Glutamatergic neuron (in vitro differentiated cells): ENCODE data around the gene TLL2. TPM values are rescaled to one million over a fixed set of nuclear protein-coding genes. Genes with fewer than 3 reads are reported as not detected.

Experiments
- DNase-seq: peaks from one replicate; pipeline ENCODE4 v3.0.0; 2022
- H3K27ac Mint-ChIP-seq: one replicate; pipeline ENCODE4 v1.8.0; 2020; ENCODE audit warnings: mild to moderate bottlenecking, mixed read lengths, inconsistent platforms; ENCODE audit not compliant: unreplicated experiment
- H3K27me3 Mint-ChIP-seq: one replicate; pipeline ENCODE4 v1.8.0; 2020; ENCODE audit warnings: mild to moderate bottlenecking, moderate library complexity, mixed read lengths, inconsistent platforms; ENCODE audit not compliant: unreplicated experiment
- H3K36me3 Mint-ChIP-seq: one replicate; pipeline ENCODE4 v1.8.0; 2020; ENCODE audit warnings: mild to moderate bottlenecking, mixed read lengths, inconsistent platforms; ENCODE audit not compliant: unreplicated experiment
- H3K4me1 Mint-ChIP-seq: one replicate; pipeline ENCODE4 v1.8.0; 2020; ENCODE audit warnings: mild to moderate bottlenecking, low read depth, mixed read lengths, inconsistent platforms; ENCODE audit not compliant: unreplicated experiment
- H3K4me3 Mint-ChIP-seq: one replicate; pipeline ENCODE4 v1.8.0; 2020; ENCODE audit warnings: mild to moderate bottlenecking, mixed read lengths, inconsistent platforms; ENCODE audit not compliant: unreplicated experiment
- H3K9me3 Mint-ChIP-seq: one replicate; pipeline ENCODE4 v1.8.0; 2020; ENCODE audit warnings: mild to moderate bottlenecking, moderate library complexity, mixed read lengths, inconsistent platforms; ENCODE audit not compliant: unreplicated experiment
- total RNA-seq: library from RNA; stranded (reverse); fragmentation: NEBNext Ultra II Directional; extraction: Animal tissue kit (Norgen Biotek cat#: 25700); gene quantifications from one replicate; pipeline ENCODE4 v1.2.1, GENCODE V29; 2021; ENCODE audit not compliant: unreplicated experiment
- TF ChIP-seq, protein P1 (sequence below): fragments of 200-600 bp; sonication (generic); IDR thresholded peaks from one replicate; pipeline ENCODE4 v1.5.0; 2021; ENCODE audit not compliant: partially characterized antibody, unreplicated experiment

TLL2 gene
- total RNA-seq, 1 donor from 2014 or later, result 0.17 TPM

DNA sequence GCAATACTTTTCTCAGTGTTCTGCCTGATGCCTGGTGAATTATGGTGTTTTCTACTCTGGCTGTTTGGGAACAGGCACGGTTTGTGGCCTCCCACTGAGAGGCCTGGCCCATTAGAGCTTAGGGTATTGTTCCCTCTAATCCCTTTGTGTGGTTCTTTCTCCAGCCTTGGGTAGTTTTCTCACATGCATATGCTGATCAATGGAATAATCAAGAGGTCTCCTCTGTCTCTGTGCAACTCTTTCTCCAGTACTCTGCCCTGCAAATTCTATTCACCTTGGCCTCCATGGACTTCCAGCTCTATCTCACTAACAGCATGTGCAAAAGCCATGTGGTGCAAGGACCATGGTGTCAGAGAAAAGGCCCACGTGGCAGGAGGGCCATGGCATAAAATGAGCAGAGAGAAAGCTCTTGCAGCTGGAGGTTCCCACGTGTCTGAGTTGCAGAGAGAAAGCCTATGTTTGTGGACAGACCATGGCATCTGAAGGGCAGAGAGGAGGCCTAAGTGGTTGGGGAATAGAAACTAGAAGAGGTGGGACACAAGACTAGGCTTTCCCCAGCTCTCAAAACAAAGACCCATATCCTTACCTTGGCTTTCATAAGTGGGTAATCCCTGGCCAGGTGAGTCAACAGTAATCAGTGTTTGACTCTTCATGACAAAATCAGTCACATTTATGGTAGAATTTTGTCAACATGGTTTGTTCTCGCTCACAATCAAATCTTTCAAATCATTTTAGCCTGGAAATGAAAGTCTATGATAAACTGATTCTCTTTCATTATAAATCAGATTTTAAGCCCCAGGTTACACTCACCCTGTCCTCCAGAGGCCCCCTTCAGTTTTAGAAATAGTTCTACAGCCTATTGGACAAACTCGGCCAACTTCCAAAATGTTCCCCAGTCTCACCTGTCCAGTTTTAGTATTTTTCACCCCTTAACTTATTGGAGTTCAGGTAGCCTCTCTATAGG, 172.2 kb downstream of the TLL2 start:
- peaks cover 1% of the 10 kb centered on the region for H3K9me3 Mint-ChIP-seq
- H3K36me3 Mint-ChIP-seq, result peaks cover 12% of the 10 kb centered on the region
- no peak overlapping the region for H3K27ac Mint-ChIP-seq
- H3K4me1 Mint-ChIP-seq, result no peaks in the 10 kb centered on the region
- no peaks in the 10 kb centered on the region for H3K27me3 Mint-ChIP-seq
- TF ChIP-seq, protein P1, sequence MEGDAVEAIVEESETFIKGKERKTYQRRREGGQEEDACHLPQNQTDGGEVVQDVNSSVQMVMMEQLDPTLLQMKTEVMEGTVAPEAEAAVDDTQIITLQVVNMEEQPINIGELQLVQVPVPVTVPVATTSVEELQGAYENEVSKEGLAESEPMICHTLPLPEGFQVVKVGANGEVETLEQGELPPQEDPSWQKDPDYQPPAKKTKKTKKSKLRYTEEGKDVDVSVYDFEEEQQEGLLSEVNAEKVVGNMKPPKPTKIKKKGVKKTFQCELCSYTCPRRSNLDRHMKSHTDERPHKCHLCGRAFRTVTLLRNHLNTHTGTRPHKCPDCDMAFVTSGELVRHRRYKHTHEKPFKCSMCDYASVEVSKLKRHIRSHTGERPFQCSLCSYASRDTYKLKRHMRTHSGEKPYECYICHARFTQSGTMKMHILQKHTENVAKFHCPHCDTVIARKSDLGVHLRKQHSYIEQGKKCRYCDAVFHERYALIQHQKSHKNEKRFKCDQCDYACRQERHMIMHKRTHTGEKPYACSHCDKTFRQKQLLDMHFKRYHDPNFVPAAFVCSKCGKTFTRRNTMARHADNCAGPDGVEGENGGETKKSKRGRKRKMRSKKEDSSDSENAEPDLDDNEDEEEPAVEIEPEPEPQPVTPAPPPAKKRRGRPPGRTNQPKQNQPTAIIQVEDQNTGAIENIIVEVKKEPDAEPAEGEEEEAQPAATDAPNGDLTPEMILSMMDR, result no peak
- no peak for DNase-seq
- no peak overlapping the region for H3K4me3 Mint-ChIP-seq

DNA sequence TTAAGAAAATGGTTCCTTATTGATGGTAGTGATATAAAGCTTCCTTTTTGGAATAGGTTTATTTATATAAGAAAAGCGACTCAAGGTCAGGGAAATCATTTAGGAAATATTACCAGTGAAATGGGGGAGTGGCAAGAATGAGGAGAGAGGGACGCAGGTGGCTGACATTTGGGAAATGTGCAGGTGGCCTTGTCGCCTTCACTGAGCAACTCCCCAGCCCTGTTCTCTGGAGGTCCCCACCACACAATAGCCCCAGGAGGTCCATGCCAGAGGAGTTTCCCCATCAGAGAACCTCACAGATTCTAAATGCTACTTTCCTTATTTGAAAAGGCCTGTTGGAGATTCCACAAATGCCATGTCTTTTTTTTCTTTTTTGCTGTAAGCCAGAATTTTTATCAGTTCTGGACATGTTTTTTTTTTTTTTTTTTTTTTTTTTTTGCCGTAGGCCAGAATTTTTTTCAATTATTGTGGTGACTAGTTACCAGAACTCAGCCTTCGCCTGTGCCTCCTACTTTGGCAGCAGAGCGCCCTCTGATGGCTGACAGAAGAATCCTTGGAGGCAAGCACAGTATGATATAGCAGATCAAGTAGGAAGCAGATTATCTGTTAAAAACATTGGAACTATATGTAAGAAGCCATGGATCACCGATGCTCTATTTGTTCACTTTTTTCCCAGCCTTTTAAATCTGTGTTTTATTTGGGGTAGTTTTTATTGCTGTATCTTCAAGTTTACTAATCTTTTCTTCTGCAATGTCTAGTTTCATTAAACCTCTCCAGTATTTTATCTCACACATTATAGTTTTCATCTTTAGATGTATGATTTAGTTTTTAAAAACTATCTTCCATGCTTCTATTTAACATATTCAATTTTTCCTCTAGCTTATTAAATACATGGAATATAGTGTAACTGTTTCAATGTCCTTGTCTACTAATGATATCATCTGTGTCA, 173.5 kb downstream of the TLL2 start:
- TF ChIP-seq, protein P1, result peak; percentile 71
- no peaks in the 10 kb centered on the region for H3K27me3 Mint-ChIP-seq
- H3K4me1 Mint-ChIP-seq, result no peaks in the 10 kb centered on the region
- no peaks in the 10 kb centered on the region for H3K9me3 Mint-ChIP-seq
- no peak overlapping the region for H3K4me3 Mint-ChIP-seq
- H3K27ac Mint-ChIP-seq, result no peak overlapping the region
- H3K36me3 Mint-ChIP-seq, result peaks cover under 1% of the 10 kb centered on the region
- peak; percentile 80 for DNase-seq

DNA sequence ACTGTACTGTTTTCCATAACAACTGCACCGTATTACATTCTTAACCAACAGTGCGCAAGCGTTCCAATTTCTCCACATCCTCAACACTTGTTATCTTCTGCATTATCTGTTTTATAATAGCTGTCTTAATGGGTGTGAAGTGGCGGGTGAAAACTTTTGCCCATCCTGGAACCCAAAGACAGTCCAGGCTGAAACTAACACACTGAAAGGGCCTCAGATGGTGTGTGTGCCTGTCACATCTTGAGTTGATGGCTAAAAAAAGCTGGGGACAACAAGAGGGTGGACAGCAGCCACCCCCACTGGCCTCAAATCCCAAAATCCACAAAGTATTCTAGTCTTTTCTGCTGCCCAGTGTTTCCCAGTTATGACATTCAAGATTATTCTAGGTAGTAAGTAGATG, 174.3 kb downstream of the TLL2 start:
- TF ChIP-seq, protein P1, result no peak
- DNase-seq, result no peak
- no peaks in the 10 kb centered on the region for H3K9me3 Mint-ChIP-seq
- H3K27me3 Mint-ChIP-seq, result no peaks in the 10 kb centered on the region
- no peak overlapping the region for H3K4me3 Mint-ChIP-seq
- H3K36me3 Mint-ChIP-seq, result no peaks in the 10 kb centered on the region
- no peaks in the 10 kb centered on the region for H3K4me1 Mint-ChIP-seq
- no peak overlapping the region for H3K27ac Mint-ChIP-seq

DNA sequence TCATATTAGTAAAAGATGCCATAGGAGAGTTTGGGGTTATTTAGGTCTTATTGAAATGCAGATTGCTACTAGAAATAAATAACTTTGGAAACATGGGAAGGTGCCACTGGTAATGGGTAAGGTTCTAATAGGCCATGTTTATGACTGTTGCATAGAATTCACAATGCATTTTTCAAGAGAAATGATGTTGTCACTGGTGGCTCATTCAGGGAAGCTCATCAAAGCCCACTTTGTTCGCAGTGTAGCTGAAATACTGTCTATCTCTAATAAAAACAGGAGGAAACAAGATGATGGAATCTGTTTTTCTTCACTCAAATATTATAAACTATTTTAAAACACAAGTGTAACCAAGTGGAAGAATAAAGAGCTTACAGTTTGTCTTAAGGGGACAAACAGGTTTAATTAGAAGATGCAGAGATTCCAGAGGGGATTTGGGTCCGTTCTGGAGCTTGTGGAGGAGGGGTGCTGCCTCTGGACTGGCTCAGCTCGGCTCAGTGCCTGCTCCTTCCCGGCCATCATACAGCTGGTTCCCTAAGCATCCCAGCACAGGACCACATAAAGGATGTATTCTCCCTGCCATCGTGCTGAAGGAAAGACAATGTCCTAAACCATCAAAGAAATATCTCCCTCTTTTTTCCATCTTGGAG, 175.3 kb downstream of the TLL2 start:
- Mint-ChIP-seq H3K4me3 (no peak overlapping the region), H3K36me3 (no peaks in the 10 kb centered on the region), H3K4me1 (no peaks in the 10 kb centered on the region), H3K9me3 (no peaks in the 10 kb centered on the region), H3K27me3 (no peaks in the 10 kb centered on the region), H3K27ac (no peak overlapping the region)
- TF ChIP-seq, protein P1, result no peak
- no peak for DNase-seq
